SK-N-MC (cell line): Measurements from ENCODE around the gene PBLD.

Experiments used
- EZH2 ChIP-seq: fragments of 200-600 bp; sonication (generic); IDR thresholded peaks from one replicate; pipeline ENCODE4 v1.6.1; 2017; ENCODE audit warnings: antibody characterized with exemption
- POLR2AphosphoS5 ChIP-seq: IDR thresholded peaks from 2 replicates; pipeline ENCODE4 v1.6.1; 2012; ENCODE audit warnings: mild to moderate bottlenecking, low read depth, low read length, borderline replicate concordance

DNA sequence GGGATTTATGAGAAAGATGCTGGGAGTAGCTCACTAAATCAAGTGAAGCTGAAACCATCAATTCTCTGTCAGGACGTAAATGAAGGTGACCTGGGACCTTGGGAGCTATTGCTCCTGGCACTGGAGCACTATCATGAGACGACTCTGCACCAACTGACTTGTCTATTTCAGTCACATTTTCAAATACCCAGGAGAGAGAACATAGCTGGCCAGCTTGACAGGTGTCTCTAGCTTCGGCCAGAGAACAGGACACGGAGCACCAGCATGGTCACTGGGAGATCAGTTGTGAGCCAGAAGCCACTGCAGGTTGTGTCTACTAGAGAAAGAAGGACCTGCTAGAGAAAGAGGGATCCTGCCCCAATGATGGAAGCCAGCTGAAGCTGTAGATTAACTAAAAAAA is 83.4 kb downstream of the PBLD start:
- no peak for TF ChIP-seq EZH2
- TF ChIP-seq POLR2AphosphoS5, result no peak
